HEK293 (cell line): Measurements from ENCODE around the gene ABCA1.

Experiments used
- CTCF ChIA-PET: fragments of 350-600 bp; formaldehyde crosslinking; extraction: SDS; loops from one replicate; lab custom pipeline; 2021; ENCODE audit warnings: antibody characterized with exemption; lab: Yijun Ruan, JAX
- POLR2A ChIA-PET: fragments of 300-600 bp; formaldehyde crosslinking; extraction: SDS; loops from one replicate; lab custom pipeline; 2020; ENCODE audit warnings: antibody characterized with exemption, inconsistent platforms; lab: Yijun Ruan, JAX
- H3K27ac ChIP-seq: fragments of 200-500 bp; sonication (Bioruptor generic); 2 replicates; pipeline ENCODE4 v1.5.1; 2014; ENCODE audit warnings: low read depth, low read length, control low read depth, inconsistent platforms; ENCODE audit errors: extremely low read depth
- H3K36me3 ChIP-seq, 2 experiments: fragments of 200-500 bp in 1 of 2; sonication (Bioruptor generic) in 1 of 2; 1 replicate in 1 of 2; 2 replicates in 1 of 2; pipeline ENCODE4 v1.5.1; 2014 to 2017; ENCODE audit warnings: inconsistent platforms in 2 of 2, low read length in 2 of 2; ENCODE audit not compliant: control insufficient read depth in 2 of 2, insufficient read depth in 1 of 2
- H3K4me1 ChIP-seq: fragments of 200-500 bp; sonication (Bioruptor generic); 2 replicates; pipeline ENCODE4 v1.5.1; 2014; ENCODE audit warnings: mild to moderate bottlenecking, low read length, inconsistent platforms; ENCODE audit not compliant: control insufficient read depth, insufficient read depth
- H3K4me3 ChIP-seq: 2 replicates; pipeline ENCODE4 v1.5.1; 2011; ENCODE audit warnings: low read depth, mild to moderate bottlenecking, control low read depth, low read length, moderate library complexity
- H3K9me3 ChIP-seq: fragments of 200-500 bp; sonication (Bioruptor generic); 2 replicates; pipeline ENCODE4 v1.5.1; 2014; ENCODE audit warnings: low read depth, low read length, inconsistent platforms; ENCODE audit not compliant: control insufficient read depth, insufficient read depth
- HOXC10 ChIP-seq: sonication (generic); formaldehyde crosslinking; IDR thresholded peaks from 2 replicates; pipeline ENCODE4 v1.8.1; 2023; ENCODE audit warnings: mild to moderate bottlenecking, missing genetic modification reagents
- IKZF3 ChIP-seq: fragments of 450-650 bp; IDR thresholded peaks from 2 replicates; pipeline ENCODE4 v1.5.0; 2018; ENCODE audit warnings: missing biosample characterization, mild to moderate bottlenecking, missing genetic modification characterization, moderate library complexity
- KLF1 ChIP-seq: fragments of 450-650 bp; formaldehyde crosslinking; IDR thresholded peaks from 2 replicates; pipeline ENCODE4 v1.5.1; 2016; ENCODE audit warnings: missing biosample characterization, missing genetic modification characterization
- KLF16 ChIP-seq: fragments of 450-650 bp; formaldehyde crosslinking; IDR thresholded peaks from 2 replicates; pipeline ENCODE4 v1.5.1; 2017; ENCODE audit warnings: missing biosample characterization, missing genetic modification characterization
- MZF1 ChIP-seq: fragments of 450-650 bp; formaldehyde crosslinking; IDR thresholded peaks from 2 replicates; pipeline ENCODE4 v1.5.1; 2017; ENCODE audit warnings: missing biosample characterization, missing genetic modification characterization, borderline replicate concordance
- PRDM4 ChIP-seq: fragments of 450-650 bp; formaldehyde crosslinking; IDR thresholded peaks from 2 replicates; pipeline ENCODE4 v1.5.1; 2017; ENCODE audit warnings: missing biosample characterization, missing genetic modification characterization
- REPIN1 ChIP-seq: fragments of 450-650 bp; formaldehyde crosslinking; IDR thresholded peaks from 2 replicates; pipeline ENCODE4 v1.5.1; 2017; ENCODE audit warnings: missing biosample characterization, missing genetic modification characterization, low read depth
- ZNF155 ChIP-seq: fragments of 450-650 bp; formaldehyde crosslinking; IDR thresholded peaks from 2 replicates; pipeline ENCODE4 v1.5.1; 2016; ENCODE audit warnings: missing biosample characterization, missing genetic modification characterization
- ZNF239 ChIP-seq: fragments of 450-650 bp; formaldehyde crosslinking; IDR thresholded peaks from 2 replicates; pipeline ENCODE4 v1.5.1; 2016; ENCODE audit warnings: missing biosample characterization, missing genetic modification characterization
- ZNF280C ChIP-seq: fragments of 450-650 bp; formaldehyde crosslinking; IDR thresholded peaks from 2 replicates; pipeline ENCODE4 v1.5.1; 2016; ENCODE audit warnings: missing biosample characterization, missing genetic modification characterization
- ZNF354C ChIP-seq: fragments of 450-650 bp; formaldehyde crosslinking; IDR thresholded peaks from 2 replicates; pipeline ENCODE4 v1.5.1; 2016; ENCODE audit warnings: missing biosample characterization, missing genetic modification characterization, low read depth, borderline replicate concordance
- ZNF37A ChIP-seq: fragments of 450-650 bp; IDR thresholded peaks from 2 replicates; pipeline ENCODE4 v1.5.1; 2018; ENCODE audit warnings: missing biosample characterization, missing genetic modification characterization
- ZNF416 ChIP-seq: fragments of 450-650 bp; formaldehyde crosslinking; IDR thresholded peaks from 2 replicates; pipeline ENCODE4 v1.5.1; 2016; ENCODE audit warnings: missing biosample characterization, missing genetic modification characterization
- ZNF48 ChIP-seq: fragments of 450-650 bp; formaldehyde crosslinking; IDR thresholded peaks from 2 replicates; pipeline ENCODE4 v1.5.1; 2016; ENCODE audit warnings: missing biosample characterization, missing genetic modification characterization
- ZNF514 ChIP-seq: fragments of 450-650 bp; formaldehyde crosslinking; IDR thresholded peaks from 2 replicates; pipeline ENCODE4 v1.5.1; 2016; ENCODE audit warnings: missing biosample characterization, missing genetic modification characterization
- ZNF521 ChIP-seq: fragments of 450-650 bp; formaldehyde crosslinking; IDR thresholded peaks from 2 replicates; pipeline ENCODE4 v1.5.1; 2017; ENCODE audit warnings: missing biosample characterization, mild to moderate bottlenecking, missing genetic modification characterization
- ZNF610 ChIP-seq: fragments of 450-650 bp; formaldehyde crosslinking; IDR thresholded peaks from 2 replicates; pipeline ENCODE4 v1.5.1; 2016; ENCODE audit warnings: missing biosample characterization, missing genetic modification characterization, borderline replicate concordance
- ZNF624 ChIP-seq: fragments of 450-650 bp; formaldehyde crosslinking; IDR thresholded peaks from 2 replicates; pipeline ENCODE4 v1.5.1; 2017; ENCODE audit warnings: missing biosample characterization, missing genetic modification characterization
- ZNF626 ChIP-seq: fragments of 450-650 bp; sonication (Bioruptor Pico); formaldehyde crosslinking; IDR thresholded peaks from 2 replicates; pipeline ENCODE4 v1.5.1; 2018; ENCODE audit warnings: missing biosample characterization, missing genetic modification characterization, inconsistent platforms
- ZNF768 ChIP-seq: fragments of 450-650 bp; formaldehyde crosslinking; IDR thresholded peaks from 2 replicates; pipeline ENCODE4 v1.5.1; 2018; ENCODE audit warnings: missing biosample characterization, mild to moderate bottlenecking, missing genetic modification characterization
- ZSCAN5A ChIP-seq: fragments of 450-650 bp; formaldehyde crosslinking; IDR thresholded peaks from 2 replicates; pipeline ENCODE4 v1.5.1; 2016; ENCODE audit warnings: missing biosample characterization, missing genetic modification characterization
- TF ChIP-seq, protein P1 (sequence below): fragments of 450-650 bp; formaldehyde crosslinking; IDR thresholded peaks from 2 replicates; pipeline ENCODE4 v1.5.1; 2016; ENCODE audit warnings: missing biosample characterization, missing genetic modification characterization
- TF ChIP-seq, protein P2 (sequence below): fragments of 450-650 bp; formaldehyde crosslinking; IDR thresholded peaks from 2 replicates; pipeline ENCODE4 v1.5.0; 2017; ENCODE audit warnings: missing biosample characterization, missing genetic modification characterization, borderline replicate concordance

The ABCA1 gene

GRCh38 chr9:104836235-104836634 lies 91.7 kb downstream of the ABCA1 start:
- ChIA-PET CTCF (interaction anchor here (0.5 kb wide), 1 partner anchor 55 kb away, joined by 3 read pairs; no protein-coding TSS in a partner anchor), POLR2A (no interaction called here)
- TF ChIP-seq ZNF37A (tag by site-specific recombination) (no peak), ZNF626 (tag by site-specific recombination) (no peak), PRDM4 (no peak), ZNF354C (tag by site-specific recombination) (no peak), KLF1 (tag by site-specific recombination) (no peak), MZF1 (no peak), ZNF610 (tag by site-specific recombination) (no peak), ZNF239 (tag by site-specific recombination) (no peak), ZNF768 (tag by site-specific recombination) (no peak), REPIN1 (tag by site-specific recombination) (no peak), ZNF514 (no peak), ZNF416 (tag by site-specific recombination) (no peak), ZNF624 (tag by site-specific recombination) (no peak), KLF16 (tag by site-specific recombination) (no peak)
- TF ChIP-seq, protein P1, sequence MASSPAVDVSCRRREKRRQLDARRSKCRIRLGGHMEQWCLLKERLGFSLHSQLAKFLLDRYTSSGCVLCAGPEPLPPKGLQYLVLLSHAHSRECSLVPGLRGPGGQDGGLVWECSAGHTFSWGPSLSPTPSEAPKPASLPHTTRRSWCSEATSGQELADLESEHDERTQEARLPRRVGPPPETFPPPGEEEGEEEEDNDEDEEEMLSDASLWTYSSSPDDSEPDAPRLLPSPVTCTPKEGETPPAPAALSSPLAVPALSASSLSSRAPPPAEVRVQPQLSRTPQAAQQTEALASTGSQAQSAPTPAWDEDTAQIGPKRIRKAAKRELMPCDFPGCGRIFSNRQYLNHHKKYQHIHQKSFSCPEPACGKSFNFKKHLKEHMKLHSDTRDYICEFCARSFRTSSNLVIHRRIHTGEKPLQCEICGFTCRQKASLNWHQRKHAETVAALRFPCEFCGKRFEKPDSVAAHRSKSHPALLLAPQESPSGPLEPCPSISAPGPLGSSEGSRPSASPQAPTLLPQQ: no peak
- TF ChIP-seq, protein P2, sequence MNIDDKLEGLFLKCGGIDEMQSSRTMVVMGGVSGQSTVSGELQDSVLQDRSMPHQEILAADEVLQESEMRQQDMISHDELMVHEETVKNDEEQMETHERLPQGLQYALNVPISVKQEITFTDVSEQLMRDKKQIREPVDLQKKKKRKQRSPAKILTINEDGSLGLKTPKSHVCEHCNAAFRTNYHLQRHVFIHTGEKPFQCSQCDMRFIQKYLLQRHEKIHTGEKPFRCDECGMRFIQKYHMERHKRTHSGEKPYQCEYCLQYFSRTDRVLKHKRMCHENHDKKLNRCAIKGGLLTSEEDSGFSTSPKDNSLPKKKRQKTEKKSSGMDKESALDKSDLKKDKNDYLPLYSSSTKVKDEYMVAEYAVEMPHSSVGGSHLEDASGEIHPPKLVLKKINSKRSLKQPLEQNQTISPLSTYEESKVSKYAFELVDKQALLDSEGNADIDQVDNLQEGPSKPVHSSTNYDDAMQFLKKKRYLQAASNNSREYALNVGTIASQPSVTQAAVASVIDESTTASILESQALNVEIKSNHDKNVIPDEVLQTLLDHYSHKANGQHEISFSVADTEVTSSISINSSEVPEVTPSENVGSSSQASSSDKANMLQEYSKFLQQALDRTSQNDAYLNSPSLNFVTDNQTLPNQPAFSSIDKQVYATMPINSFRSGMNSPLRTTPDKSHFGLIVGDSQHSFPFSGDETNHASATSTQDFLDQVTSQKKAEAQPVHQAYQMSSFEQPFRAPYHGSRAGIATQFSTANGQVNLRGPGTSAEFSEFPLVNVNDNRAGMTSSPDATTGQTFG: no peak
- TF ChIP-seq, all 188 proteins: peak for 0
- no peaks in the 10 kb centered on the region for H3K9me3 ChIP-seq
- H3K4me3 ChIP-seq: no peak overlapping the region
- no peak overlapping the region for H3K27ac ChIP-seq
- H3K36me3 ChIP-seq: no peaks in the 10 kb centered on the region
- no peaks in the 10 kb centered on the region for H3K4me1 ChIP-seq

DNA sequence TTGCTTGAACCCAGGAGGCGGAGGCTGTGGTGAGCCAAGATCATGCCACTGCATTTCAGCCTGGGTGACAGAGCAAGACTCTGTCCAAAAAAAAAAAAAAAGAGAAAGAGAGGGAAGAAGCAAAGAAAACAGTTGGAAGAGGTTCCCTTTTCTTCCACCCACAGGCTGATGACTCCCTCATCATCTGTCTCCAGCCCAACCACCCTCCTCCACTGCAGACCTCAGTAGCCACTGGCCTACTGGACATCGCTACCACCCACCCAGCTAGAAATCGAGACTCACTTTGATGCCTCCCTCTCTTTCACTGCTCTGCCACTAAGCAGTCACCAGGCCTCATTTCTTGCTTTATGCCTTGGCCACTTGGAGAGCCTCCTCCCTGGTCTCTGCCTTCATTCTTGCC lies 92.8 kb downstream of the ABCA1 start:
- H3K4me3 ChIP-seq: no peak overlapping the region
- H3K4me1 ChIP-seq: no peaks in the 10 kb centered on the region
- H3K36me3 ChIP-seq: no peaks in the 10 kb centered on the region
- no peaks in the 10 kb centered on the region for H3K9me3 ChIP-seq
- TF ChIP-seq IKZF3 (tag by site-specific recombination) (no peak), ZNF521 (tag by site-specific recombination) (no peak), HOXC10 (no peak), ZNF155 (tag by site-specific recombination) (no peak), ZNF48 (no peak), ZSCAN5A (tag by site-specific recombination) (no peak), ZNF280C (tag by site-specific recombination) (no peak)
- H3K27ac ChIP-seq: no peak overlapping the region
- CTCF ChIA-PET: no interaction called here
- POLR2A ChIA-PET: no interaction called here
